Fibroblast of pulmonary artery (primary cell): ENCODE data around the gene DLX4.

Experiments used
- DNase-seq: peaks from one replicate; pipeline ENCODE4 v3.0.0-alpha.2; 2010; ENCODE audit warnings: low read depth
- H3K4me3 ChIP-seq: replicated peaks from 2 replicates; pipeline ENCODE4 v1.5.1; 2011; ENCODE audit warnings: low read depth, mild to moderate bottlenecking, control low read depth, low read length, moderate library complexity
- CTCF ChIP-seq: IDR thresholded peaks from 2 replicates; pipeline ENCODE4 v1.5.1; 2011; ENCODE audit warnings: mild to moderate bottlenecking, control low read depth, low read length, inconsistent platforms; ENCODE audit errors: missing control alignments

The DLX4 gene

DNA sequence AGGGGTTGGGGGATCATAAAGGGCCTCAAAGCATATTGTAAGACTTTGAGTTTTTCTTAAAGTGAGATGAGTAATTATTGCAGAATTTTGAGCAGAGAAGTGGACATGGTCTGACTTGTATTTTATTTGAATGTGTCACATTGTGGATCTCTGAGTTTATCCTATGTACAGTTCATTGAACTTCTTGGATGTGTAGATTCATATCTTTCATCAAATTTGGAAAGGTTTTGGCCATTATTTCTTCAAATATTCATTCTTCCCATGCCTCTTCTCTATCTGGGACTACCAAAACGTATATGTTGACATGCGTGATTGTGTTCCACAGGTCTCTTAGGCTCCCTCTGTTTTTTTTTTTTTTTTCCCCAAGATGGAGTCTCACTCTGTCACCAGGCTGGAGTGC is 40.3 kb downstream of the DLX4 start:
- DNase-seq, result no peak
- H3K4me3 ChIP-seq, result no peak overlapping the region
- no peak for TF ChIP-seq CTCF

DNA sequence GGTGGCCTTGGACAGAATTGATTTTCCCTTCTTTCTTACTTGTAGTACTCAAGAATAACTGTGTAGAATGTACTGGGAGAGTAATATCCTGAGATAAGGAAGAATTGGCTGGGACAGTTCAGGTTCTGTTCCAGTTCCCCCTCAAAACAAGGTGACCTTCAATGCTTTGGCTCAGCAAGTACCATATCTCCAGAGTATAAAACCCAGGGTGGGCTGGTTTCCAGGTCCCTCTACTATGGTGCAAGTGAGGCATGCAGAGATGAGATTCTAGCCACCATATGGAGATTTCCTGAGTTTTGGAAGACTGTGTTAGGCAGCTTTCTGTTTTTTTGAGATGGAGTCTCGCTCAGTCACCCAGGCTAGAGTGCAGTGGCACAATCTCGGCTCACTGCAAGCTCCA is 44.1 kb downstream of the DLX4 start:
- TF ChIP-seq CTCF, result no peak
- H3K4me3 ChIP-seq, result no peak overlapping the region
- no peak for DNase-seq

DNA sequence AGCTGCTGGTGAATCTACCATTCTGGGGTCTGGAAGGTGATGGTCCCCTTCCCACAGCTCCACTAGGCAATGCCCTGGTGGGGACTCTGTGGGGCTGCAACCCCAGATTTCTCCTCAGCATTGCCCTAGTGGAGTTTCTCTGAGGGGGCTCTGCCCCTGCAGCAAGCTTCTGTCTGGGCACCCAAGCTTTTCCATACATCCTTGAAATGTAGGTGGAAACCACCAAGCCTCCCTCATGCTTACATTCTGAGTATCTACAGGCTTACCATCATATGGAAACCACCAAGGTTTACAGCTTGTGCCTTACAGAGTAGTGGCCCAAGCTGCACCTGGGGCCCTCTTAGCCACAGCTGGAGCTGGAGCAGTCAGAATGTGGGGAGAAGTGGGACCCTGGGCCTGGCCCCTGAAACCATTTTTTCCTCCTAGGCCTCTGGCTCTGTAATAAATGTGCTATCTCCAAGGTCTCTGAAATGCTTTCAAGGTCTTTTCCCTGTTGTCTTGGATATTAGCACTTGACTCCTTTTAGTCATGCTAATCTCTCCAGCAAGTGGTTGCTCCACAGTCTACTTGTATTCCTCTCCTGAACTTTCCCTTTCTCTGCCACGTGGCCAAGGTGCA is 45.6 kb downstream of the DLX4 start:
- no peak overlapping the region for H3K4me3 ChIP-seq
- DNase-seq, result no peak
- TF ChIP-seq CTCF, result no peak

GRCh38 chr17:50015146-50015545 is 46.2 kb downstream of the DLX4 start:
- TF ChIP-seq CTCF, result no peak
- no peak for DNase-seq
- H3K4me3 ChIP-seq, result no peak overlapping the region

DNA sequence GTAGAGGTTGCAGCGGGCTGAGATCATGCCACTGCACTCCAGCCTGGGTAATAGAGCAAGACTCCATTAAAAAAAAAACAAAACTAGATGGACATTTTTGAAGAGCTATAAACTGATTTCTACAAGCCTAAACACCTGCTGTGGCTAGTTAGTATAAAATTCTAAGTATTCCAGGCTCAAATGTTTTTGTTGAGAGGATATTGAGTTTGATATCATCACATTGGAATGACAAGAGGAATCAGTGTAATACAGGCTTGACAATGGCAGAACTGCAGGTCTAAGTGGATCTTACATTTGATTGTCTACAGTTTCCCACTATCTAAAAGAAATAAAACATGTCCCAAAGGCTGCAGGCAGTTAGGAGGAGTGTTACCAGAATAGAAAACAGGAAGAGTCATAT is 49.9 kb downstream of the DLX4 start:
- no peak overlapping the region for H3K4me3 ChIP-seq
- no peak for TF ChIP-seq CTCF
- no peak for DNase-seq

DNA sequence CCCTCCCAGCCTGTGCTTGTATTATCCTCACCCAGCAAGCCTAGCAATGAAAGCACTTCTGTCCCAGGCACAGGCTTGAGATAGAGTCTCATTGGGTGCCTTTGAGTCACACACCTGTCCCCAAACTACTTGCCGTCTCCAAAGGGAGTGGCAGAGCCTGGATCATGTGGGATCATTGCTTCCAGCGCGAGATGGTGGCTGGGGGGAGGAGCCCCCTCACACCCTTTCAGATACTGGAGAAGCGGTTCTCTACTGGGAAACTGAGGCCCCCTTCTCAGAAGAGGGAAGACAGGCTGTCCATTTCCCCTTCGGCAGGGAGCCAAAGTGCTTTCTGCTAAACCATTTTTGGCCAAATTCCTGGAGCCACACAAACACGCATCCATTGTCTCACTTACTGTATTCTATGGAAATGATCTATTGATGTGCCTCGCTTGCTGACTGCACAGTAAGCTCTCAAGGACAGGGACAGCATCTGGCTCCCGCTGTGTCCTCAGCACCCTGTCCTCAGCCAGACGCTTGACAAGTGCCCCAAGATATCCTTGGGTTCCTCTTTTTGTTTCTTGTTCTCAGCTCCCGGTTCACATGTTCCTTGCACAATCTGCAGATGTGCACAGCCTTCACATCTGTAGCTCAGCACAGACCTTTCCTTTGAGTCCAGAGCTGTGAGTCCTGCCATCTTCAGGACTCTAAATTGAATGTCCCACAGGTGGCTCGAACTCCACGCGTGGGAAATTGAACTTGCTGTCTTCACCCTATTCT is 52.0 kb downstream of the DLX4 start:
- no peak overlapping the region for H3K4me3 ChIP-seq
- DNase-seq, result no peak
- no peak for TF ChIP-seq CTCF

DNA sequence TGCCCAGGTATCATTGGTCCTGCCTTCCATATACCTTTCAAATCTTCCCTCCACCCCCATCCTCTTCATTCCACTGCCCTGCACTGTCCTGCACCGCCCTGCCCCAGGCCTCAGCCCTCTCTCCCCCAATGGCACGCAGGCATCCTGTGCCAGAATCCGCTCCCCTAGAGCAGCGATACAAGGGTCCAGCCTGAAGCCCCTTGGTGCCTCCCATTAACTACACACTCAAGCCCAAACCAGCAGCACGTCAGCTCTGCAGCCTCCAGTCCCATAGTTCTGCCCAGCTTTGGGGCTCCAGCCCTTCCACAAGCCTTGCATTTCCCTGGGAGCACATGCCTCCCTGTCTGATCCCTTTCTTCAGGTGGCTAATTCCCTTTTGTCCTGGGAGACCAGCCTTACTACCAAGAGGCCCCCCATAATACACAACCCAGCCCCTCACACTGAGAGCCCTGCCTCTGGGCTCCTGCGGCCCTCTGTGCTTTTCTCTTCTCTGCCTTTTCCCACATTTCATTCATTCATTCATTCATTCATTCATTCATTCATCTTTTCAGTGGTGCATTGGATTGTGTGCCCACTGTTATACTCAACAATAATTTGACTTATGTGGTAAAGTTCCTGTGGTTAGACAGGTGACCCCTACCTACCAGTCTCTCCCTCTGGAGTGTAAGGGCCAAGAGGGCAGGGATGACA is 52.8 kb downstream of the DLX4 start:
- no peak for DNase-seq
- no peak for TF ChIP-seq CTCF
- no peak overlapping the region for H3K4me3 ChIP-seq
